Tibial nerve (tissue), 3 donors: ENCODE results near the gene STK33.

Experiments
- POLR2A ChIP-seq, 2 donors: fragments of 450-650 bp; IDR thresholded peaks; one replicate each; pipeline ENCODE4 v1.6.1; 2017; ENCODE audit warnings: antibody characterized with exemption in 2 of 2, mild to moderate bottlenecking in 2 of 2, moderate library complexity in 2 of 2
- TF ChIP-seq, protein P1 (sequence below), 5 experiments: fragments of 200-600 bp in 3 of 5; fragments of 450-650 bp in 2 of 5; sonication (generic) in 3 of 5; IDR thresholded peaks; one replicate each; pipeline ENCODE4 v1.5.1; 2016 to 2019; ENCODE audit warnings: antibody characterized with exemption in 5 of 5, mild to moderate bottlenecking in 3 of 5, moderate library complexity in 2 of 5

DNA sequence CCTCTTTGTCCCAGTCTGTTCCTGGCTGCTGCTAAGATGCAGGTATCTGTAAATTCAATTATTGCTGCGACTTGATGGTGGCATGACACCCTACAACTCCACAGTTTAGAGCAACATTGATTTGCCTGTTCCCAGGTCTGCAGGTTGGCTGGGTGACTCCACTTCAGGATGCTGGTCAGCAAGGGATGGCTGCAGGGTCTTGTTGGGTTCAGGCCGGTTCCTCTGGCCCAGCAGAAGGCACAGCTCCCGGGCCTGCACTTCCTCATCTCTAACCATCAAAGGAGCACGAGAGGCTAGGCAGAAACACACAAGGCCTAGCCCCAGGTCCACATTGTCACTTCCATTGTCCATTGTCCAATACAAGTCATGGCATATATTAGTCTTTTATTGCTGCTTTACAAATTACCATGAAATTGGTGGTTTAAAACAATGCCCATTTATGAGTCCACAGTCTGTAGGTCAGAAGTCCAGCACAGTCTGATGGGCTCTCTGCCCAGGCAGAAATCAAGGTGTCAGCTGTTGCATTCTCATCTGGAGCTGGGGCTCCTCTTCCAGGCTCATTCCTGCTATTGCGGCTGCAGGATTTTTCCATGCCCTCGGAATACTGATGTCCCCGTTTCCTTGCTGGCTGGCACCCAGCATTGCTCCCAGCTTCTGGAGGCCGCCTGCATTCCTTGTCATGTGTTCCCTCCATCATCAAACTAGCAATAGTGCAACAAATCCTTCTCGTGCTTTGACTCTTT, 233.8 kb downstream of the STK33 start:
- TF ChIP-seq, protein P1, sequence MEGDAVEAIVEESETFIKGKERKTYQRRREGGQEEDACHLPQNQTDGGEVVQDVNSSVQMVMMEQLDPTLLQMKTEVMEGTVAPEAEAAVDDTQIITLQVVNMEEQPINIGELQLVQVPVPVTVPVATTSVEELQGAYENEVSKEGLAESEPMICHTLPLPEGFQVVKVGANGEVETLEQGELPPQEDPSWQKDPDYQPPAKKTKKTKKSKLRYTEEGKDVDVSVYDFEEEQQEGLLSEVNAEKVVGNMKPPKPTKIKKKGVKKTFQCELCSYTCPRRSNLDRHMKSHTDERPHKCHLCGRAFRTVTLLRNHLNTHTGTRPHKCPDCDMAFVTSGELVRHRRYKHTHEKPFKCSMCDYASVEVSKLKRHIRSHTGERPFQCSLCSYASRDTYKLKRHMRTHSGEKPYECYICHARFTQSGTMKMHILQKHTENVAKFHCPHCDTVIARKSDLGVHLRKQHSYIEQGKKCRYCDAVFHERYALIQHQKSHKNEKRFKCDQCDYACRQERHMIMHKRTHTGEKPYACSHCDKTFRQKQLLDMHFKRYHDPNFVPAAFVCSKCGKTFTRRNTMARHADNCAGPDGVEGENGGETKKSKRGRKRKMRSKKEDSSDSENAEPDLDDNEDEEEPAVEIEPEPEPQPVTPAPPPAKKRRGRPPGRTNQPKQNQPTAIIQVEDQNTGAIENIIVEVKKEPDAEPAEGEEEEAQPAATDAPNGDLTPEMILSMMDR (IDR thresholded peaks at IDR 0.05), result no peak
- no peak for TF ChIP-seq POLR2A (IDR thresholded peaks at IDR 0.05)
